GM12873 (cell line): ENCODE results near the gene ARHGEF6.

ENCODE experiments used
- TF ChIP-seq, protein P1 (sequence below): IDR thresholded peaks from 2 replicates; pipeline ENCODE4 v1.5.1; 2012; ENCODE audit warnings: low read depth, mild to moderate bottlenecking, moderate library complexity, low read length, control low read depth; ENCODE audit not compliant: insufficient read depth; ENCODE audit errors: missing control alignments

Gene ARHGEF6

DNA sequence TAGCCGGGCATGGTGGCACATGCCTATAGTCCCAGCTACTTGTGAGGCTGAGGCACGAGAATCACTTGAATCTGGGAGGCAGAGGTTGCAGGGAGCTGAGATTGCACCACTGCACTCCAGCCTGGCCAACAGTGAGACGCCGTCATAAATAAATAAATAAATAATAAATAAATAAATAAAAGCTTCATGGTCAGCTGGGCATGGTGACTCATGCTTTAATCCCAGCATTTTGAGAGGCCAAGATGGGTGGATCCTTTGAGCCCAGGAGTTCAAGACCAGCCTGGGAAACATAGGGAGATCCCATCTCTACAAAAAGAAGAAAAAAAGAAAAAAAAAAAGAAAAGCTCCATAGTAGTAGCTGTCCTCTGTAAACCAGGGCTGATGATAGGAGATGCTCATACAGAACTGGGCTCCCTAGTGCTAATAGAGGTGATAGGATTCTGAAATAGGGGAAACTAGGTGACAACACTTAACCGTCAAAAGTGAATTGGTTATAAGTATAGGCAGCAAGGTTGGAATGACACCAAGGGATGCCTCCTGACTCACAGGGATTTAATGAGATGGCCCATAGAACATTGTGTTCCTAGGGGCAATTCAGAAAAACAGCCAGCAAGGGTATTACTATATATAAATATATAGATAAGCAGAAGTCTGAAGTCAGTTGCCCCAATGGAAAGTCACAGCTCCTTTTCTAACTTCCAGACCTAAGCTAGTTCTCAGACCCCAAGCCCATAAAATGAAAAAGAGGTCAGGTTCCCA is 41.8 kb upstream of the ARHGEF6 start:
- TF ChIP-seq, protein P1, sequence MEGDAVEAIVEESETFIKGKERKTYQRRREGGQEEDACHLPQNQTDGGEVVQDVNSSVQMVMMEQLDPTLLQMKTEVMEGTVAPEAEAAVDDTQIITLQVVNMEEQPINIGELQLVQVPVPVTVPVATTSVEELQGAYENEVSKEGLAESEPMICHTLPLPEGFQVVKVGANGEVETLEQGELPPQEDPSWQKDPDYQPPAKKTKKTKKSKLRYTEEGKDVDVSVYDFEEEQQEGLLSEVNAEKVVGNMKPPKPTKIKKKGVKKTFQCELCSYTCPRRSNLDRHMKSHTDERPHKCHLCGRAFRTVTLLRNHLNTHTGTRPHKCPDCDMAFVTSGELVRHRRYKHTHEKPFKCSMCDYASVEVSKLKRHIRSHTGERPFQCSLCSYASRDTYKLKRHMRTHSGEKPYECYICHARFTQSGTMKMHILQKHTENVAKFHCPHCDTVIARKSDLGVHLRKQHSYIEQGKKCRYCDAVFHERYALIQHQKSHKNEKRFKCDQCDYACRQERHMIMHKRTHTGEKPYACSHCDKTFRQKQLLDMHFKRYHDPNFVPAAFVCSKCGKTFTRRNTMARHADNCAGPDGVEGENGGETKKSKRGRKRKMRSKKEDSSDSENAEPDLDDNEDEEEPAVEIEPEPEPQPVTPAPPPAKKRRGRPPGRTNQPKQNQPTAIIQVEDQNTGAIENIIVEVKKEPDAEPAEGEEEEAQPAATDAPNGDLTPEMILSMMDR = no peak

DNA sequence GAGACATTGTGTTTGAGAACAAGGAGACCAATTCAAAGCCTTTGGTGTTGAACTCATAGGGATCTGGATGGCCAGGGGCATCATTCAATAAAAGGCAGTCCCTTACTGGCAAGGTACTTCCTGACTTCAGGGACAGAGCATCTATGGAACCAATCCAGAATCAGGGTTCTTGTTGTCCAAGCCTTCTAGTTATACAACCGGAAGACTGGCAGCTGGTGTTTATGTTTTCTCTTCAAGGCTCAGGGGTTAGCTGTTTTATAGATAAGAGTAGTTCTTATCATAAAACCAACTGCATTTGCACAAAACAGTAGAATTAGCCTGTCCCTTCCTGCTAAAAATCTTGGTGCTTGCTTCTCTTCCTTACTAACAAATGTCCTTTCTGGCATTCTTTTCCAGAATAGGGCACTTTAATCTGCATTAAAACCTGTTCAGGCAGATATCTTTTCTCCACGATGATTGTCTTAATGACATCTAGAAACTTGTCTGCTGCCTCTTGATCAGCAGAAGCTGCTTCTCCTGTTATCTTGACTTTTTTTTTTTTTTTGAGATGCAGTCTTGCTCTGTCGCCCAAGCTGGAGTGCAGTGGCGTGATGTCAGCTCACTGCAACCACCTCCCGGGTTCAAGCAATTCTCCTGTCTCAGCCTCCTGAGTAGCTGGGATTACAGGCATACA is 38.4 kb upstream of the ARHGEF6 start:
- TF ChIP-seq, protein P1 = no peak

DNA sequence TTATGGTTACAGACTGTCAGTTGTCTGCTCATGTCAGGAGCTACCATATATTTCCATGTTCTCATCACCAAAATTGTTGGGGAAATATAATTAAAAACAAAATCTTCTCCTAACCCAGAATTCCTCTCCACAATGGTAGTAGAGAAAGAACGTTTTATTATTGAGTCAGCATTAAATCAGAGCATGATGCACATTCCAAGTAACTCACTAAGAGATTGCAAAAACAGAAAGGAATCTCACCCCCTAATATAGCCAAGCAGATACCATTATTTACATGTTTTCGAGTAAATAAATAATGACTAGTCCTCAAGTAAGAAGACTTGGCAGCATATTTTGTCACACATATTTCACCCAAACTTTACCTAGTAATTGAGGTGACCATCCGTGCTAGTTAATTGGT is 36.2 kb upstream of the ARHGEF6 start:
- TF ChIP-seq, protein P1 = no peak

DNA sequence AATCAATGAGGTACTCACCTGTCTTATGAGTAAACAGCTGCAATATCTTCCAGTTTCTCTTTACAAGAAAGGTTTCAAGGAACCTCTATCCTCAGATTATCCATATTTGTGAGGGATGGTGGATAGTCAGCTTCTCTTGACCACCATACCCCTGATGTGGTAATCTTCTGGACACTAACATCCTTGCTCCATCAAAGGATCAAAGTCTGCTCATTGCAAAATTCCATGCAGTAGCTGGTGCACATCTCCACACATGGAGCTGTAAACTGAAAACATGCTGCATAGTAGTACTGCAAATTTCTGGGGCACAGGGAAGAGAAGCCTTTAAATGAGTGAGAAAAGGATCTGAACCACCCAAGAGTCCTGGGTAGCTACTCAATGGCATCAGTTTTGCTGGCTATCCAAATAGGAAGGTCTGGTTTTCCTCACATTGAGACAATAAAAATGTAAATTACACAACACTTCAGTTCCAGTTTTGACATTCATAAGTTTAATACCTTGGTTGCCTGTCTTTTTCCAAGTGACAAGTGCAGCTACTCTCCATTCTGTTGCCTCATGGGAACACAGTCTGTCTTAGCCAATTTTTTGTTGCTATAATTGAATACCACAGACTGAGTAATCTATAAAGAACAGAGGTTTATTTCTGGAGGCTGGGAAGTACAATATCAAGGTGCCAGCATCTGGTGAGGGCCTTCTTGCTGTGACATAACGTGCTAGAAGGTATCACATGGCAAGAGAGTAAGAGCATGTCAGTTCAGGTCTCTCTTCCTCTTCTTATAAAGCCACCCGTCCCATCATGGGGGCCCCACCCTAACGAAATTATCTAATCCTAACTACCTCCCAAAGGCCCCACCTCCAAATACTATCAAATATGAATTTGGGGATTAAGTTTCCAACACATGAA is 34.4 kb upstream of the ARHGEF6 start:
- TF ChIP-seq, protein P1 = no peak

DNA sequence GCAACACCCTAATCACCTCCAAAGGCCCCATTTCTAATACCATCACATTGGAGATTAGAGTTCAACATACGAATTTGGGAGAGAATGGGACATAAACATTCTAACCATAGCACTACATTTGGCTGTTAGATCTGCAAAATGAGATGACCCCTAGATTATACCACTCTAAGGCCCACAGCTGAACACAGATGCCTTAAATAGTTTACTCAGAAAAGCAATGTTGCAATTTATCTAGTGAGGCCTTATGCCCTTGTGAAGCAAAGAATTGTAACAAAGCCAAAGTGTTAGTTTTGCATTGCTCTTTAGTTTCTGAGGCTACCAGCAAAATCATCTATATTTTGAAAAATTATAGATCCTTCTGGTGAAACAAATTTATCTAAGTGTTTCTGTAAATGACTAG is 31.6 kb upstream of the ARHGEF6 start:
- TF ChIP-seq, protein P1 = no peak

DNA sequence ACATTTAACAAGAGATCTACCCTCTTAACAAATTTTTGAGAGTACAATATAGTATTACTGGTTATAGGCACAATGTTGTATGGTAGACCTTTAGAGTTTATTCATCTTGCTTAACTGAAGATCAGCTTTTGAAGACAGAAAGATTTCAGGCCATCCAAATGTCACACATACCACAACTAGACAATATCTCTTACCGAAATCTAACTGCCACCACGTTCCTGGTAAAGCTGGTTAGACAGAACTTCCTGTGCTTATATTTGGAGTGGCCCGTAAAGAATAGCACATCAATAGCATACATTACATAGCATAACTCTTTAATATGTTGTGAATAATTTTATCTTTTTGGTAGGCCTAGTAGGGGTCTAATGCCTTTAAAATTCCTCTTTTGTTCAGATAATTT is 29.8 kb upstream of the ARHGEF6 start:
- TF ChIP-seq, protein P1 = no peak
